HCT116 (cell line): ENCODE data around the gene CCDC197.

Source experiments
- CEBPB ChIP-seq: IDR thresholded peaks from 2 replicates; pipeline ENCODE4 v1.6.1; 2012; ENCODE audit warnings: low read depth
- EGR1 ChIP-seq: IDR thresholded peaks from 2 replicates; pipeline ENCODE4 v1.6.1; 2012; ENCODE audit warnings: low read depth
- EZH2 ChIP-seq: fragments of 200-600 bp; sonication (generic); IDR thresholded peaks from 2 replicates; pipeline ENCODE4 v1.6.1; 2017; ENCODE audit warnings: antibody characterized with exemption, mixed run types
- EZH2phosphoT487 ChIP-seq: fragments of 200-600 bp; IDR thresholded peaks from 2 replicates; pipeline ENCODE4 v1.6.1; 2018; ENCODE audit warnings: antibody characterized with exemption, borderline replicate concordance
- FOSL1 ChIP-seq: IDR thresholded peaks from 2 replicates; pipeline ENCODE4 v1.6.1; 2012; ENCODE audit warnings: low read depth
- POLR2A ChIP-seq: IDR thresholded peaks from 2 replicates; pipeline ENCODE4 v1.7.0; 2011; ENCODE audit warnings: borderline replicate concordance; ENCODE audit not compliant: insufficient read depth, insufficient read length; ENCODE audit errors: extremely low read depth
- POLR2AphosphoS5 ChIP-seq: IDR thresholded peaks from 2 replicates; pipeline ENCODE4 v1.6.1; 2011; ENCODE audit warnings: mild to moderate bottlenecking, low read depth, low read length, moderate library complexity
- SP1 ChIP-seq: IDR thresholded peaks from 2 replicates; pipeline ENCODE4 v1.6.1; 2012; ENCODE audit warnings: low read depth
- YY1 ChIP-seq: IDR thresholded peaks from 2 replicates; pipeline ENCODE4 v1.6.1; 2011; ENCODE audit warnings: low read length, low read depth, moderate library complexity, mild to moderate bottlenecking; ENCODE audit not compliant: insufficient replicate concordance; ENCODE audit errors: extremely low read depth
- ZFX ChIP-seq: fragments of 450-650 bp; IDR thresholded peaks from 2 replicates; pipeline ENCODE4 v1.6.1; 2017
- TF ChIP-seq, protein P1 (sequence below), 3 experiments: fragments of 200-600 bp in 1 of 3; sonication (generic) in 1 of 3; IDR thresholded peaks in 2 of 3; conservative IDR thresholded peaks in 1 of 3; 2 replicates each; pipeline ENCODE4 v1.5.1; 2012 to 2017; ENCODE audit warnings: low read depth in 2 of 3, low read length in 2 of 3, antibody characterized with exemption in 1 of 3, borderline replicate concordance in 1 of 3, control low read depth in 1 of 3, mild to moderate bottlenecking in 1 of 3, mixed read lengths in 1 of 3, mixed run types in 1 of 3, moderate library complexity in 1 of 3; ENCODE audit not compliant: insufficient read depth in 1 of 3
- TF ChIP-seq, protein P2 (sequence below): IDR thresholded peaks from 2 replicates; pipeline ENCODE4 v1.6.1; 2012
- TF ChIP-seq, protein P3 (sequence below): IDR thresholded peaks from 2 replicates; pipeline ENCODE4 v1.6.1; 2012; ENCODE audit warnings: low read depth
- TF ChIP-seq, protein P4 (sequence below): IDR thresholded peaks from 2 replicates; pipeline ENCODE4 v1.6.1; 2012

DNA sequence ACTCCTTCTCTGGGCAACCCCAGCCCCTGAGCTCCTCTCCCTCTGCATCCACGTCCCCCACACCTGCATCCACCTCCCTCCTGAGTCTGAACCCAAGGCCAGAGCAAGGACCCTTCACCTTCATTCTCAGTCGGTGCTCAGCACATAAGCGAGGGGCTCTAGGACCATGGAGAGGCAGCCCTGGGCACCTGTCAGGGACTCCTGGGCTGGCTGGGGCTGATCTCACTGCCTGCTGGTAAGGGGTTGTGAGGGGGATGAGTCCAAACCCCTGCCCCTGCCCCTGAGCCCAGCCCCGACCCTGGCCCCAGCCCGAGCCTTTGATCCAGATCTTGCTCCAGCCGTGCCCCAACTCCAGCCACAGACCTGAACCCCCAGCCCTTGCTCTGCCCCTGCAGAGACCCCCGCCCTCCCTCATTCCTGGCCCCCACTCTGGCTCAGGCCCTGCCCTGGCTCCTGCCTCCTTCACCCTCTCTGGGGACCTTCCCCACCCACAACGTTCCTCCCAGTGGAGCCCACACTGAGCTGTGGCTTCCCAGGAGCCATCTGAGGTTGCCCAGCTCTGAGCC, 888 bp upstream of the CCDC197 start:
- TF ChIP-seq, protein P1, sequence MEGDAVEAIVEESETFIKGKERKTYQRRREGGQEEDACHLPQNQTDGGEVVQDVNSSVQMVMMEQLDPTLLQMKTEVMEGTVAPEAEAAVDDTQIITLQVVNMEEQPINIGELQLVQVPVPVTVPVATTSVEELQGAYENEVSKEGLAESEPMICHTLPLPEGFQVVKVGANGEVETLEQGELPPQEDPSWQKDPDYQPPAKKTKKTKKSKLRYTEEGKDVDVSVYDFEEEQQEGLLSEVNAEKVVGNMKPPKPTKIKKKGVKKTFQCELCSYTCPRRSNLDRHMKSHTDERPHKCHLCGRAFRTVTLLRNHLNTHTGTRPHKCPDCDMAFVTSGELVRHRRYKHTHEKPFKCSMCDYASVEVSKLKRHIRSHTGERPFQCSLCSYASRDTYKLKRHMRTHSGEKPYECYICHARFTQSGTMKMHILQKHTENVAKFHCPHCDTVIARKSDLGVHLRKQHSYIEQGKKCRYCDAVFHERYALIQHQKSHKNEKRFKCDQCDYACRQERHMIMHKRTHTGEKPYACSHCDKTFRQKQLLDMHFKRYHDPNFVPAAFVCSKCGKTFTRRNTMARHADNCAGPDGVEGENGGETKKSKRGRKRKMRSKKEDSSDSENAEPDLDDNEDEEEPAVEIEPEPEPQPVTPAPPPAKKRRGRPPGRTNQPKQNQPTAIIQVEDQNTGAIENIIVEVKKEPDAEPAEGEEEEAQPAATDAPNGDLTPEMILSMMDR (IDR thresholded peaks at IDR 0.05 in 2 of 3, conservative IDR thresholded peaks at IDR 0.05 in 1 of 3; ENCODE audit: borderline replicate concordance in 1 of 3, insufficient read depth in 1 of 3, low read depth in 2 of 3, low read length in 2 of 3) = no peak
- no peak for TF ChIP-seq SP1
- TF ChIP-seq ZFX = no peak
- TF ChIP-seq EZH2 = no peak
- no peak for TF ChIP-seq POLR2AphosphoS5
- TF ChIP-seq EGR1 = no peak
- TF ChIP-seq YY1 = no peak
- no peak for TF ChIP-seq POLR2A
- TF ChIP-seq, protein P2, sequence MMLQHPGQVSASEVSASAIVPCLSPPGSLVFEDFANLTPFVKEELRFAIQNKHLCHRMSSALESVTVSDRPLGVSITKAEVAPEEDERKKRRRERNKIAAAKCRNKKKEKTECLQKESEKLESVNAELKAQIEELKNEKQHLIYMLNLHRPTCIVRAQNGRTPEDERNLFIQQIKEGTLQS = no peak
- TF ChIP-seq FOSL1 = no peak
- TF ChIP-seq, protein P3, sequence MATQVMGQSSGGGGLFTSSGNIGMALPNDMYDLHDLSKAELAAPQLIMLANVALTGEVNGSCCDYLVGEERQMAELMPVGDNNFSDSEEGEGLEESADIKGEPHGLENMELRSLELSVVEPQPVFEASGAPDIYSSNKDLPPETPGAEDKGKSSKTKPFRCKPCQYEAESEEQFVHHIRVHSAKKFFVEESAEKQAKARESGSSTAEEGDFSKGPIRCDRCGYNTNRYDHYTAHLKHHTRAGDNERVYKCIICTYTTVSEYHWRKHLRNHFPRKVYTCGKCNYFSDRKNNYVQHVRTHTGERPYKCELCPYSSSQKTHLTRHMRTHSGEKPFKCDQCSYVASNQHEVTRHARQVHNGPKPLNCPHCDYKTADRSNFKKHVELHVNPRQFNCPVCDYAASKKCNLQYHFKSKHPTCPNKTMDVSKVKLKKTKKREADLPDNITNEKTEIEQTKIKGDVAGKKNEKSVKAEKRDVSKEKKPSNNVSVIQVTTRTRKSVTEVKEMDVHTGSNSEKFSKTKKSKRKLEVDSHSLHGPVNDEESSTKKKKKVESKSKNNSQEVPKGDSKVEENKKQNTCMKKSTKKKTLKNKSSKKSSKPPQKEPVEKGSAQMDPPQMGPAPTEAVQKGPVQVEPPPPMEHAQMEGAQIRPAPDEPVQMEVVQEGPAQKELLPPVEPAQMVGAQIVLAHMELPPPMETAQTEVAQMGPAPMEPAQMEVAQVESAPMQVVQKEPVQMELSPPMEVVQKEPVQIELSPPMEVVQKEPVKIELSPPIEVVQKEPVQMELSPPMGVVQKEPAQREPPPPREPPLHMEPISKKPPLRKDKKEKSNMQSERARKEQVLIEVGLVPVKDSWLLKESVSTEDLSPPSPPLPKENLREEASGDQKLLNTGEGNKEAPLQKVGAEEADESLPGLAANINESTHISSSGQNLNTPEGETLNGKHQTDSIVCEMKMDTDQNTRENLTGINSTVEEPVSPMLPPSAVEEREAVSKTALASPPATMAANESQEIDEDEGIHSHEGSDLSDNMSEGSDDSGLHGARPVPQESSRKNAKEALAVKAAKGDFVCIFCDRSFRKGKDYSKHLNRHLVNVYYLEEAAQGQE = no peak
- TF ChIP-seq, protein P4, sequence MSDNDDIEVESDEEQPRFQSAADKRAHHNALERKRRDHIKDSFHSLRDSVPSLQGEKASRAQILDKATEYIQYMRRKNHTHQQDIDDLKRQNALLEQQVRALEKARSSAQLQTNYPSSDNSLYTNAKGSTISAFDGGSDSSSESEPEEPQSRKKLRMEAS = no peak
- no peak for TF ChIP-seq EZH2phosphoT487
- TF ChIP-seq CEBPB = no peak
